Esophagus muscularis mucosa (tissue), 3 donors: Measurements from ENCODE around the gene IFITM1.

ENCODE experiments used
- CTCF ChIP-seq, 3 experiments: fragments of 200-600 bp in 2 of 3; fragments of 450-650 bp in 1 of 3; sonication (generic) in 2 of 3; IDR thresholded peaks; one replicate each; pipeline ENCODE4 v1.5.1; 2017 to 2019; ENCODE audit warnings: antibody characterized with exemption in 3 of 3, mild to moderate bottlenecking in 2 of 3, moderate library complexity in 1 of 3
- EP300 ChIP-seq: sonication (generic); formaldehyde crosslinking; IDR thresholded peaks from one replicate; pipeline ENCODE4 v1.6.1; 2017; ENCODE audit warnings: antibody characterized with exemption

- TF ChIP-seq CTCF (IDR thresholded peaks at IDR 0.05), result no peak
- no peak for TF ChIP-seq EP300
These were observed 46.8 kb downstream of the IFITM1 start for GRCh38 chr11:360326-361280.
